Activated CD4-positive, alpha-beta T cell treated with anti-CD3 and anti-CD28 coated beads for 24 hours (primary cell): Measurements from ENCODE around the gene KCNJ2.

Experiments used
- DNase-seq, 2 donors: peaks; one replicate each; pipeline ENCODE4 v3.0.0-alpha.2; 2020; ENCODE audit warnings: low read depth in 2 of 2

Gene KCNJ2

DNA sequence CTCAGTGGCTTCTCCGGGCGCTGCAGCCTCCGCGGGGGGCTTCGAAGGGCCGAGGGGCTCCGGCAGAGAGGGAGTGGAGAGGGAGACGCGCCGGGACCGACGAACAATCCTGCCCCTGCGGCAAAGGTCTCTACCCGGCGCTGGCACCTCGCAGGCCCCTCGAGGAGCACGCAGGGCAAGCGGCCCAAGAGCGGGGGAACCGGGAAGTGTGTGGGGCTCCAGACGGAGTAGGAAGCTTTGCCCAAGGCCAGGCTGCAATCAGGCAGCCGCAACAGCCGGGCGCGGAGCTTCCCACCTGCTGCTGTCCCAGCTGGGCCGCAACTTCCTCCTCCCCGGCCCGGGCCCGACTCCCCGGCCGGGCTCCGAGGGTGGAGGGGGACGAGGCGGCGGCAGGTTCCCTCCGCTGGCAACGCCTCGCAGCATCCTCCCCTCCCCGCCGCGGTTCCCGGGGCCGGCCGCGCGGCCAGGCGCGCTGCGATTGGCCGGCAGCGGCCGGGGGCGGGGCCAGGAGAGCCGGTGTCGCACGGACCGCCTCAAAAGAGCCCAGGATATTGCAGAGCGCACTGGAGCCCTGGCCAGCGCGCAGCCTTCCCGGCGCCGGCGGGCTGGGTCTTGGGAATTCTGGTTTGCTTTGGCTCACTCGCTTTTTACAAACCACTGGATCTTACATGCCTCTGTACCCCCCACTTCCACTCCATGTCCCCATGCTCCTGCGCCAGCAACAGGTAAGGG, at the start of gene KCNJ2:
Gene KCNJ2, plus strand, starts transcription at position 556 of the 732 bp plus-strand sequence. CDS start 5,508 bp downstream, outside the sequence.
- DNase-seq: peak; percentile 7 to 44

DNA sequence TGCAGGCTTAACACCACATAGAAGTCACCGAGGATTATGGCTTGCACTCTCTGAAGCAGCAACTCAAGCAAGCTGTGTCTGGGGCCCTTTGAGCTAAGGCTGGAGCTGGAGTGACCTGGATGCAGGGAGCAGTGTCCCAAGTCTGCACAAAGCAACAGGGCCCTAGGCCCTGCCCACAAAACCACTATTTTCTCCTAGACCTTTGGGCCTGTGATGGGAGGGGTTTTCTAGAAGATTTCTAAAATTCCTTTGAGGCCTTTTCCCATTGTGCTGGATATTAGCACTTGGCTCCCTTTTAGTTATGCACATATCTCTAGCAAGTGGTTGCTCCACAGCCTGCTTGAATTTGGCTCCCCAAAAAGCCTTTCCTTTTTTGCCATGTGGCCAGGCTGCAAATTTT, 49.8 kb upstream of the KCNJ2 start:
- no peak for DNase-seq

DNA sequence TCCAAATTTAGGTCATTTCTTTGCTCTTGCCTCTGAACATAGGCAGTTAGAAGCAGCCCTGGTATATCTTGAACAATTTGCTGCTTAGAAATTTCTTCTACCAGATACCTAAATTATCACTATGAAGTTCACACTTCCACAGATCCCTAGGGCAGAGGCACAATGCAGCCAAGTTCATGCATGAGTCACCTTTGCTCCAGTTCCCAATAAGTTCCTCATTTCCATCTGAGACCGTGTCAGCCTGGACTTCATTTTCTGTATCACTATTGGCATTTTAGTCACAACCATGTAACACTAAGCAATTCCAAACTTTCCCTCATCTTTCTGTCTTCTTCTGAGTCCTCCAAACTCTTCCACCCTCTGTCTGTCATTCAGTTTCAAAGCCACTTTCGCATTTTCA, 49.3 kb upstream of the KCNJ2 start:
- no peak for DNase-seq

- no peak for DNase-seq
These were observed 48.9 kb upstream of the KCNJ2 start for GRCh38 chr17:70120425-70120824.

GRCh38 chr17:70121126-70121525, 48.2 kb upstream of the KCNJ2 start:
- no peak for DNase-seq

DNA sequence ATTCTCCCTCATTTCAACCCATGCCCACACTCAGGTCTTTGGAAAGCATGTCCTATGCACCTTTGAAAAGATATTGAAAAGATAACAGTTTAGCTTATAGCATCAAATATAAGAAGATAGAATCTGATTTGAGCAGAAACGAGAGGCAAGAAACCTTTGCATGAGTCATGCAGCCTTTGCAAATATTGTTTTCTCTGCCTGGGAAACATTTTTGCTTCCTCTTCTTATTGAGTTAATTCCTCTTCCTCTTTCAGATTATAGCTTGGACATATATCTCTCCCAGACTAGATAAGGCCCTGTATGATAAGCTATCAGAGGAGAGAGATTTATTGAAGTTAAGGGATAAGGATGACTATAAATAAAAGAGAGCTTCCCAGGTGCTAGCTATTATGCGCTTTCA, 46.1 kb upstream of the KCNJ2 start:
- no peak for DNase-seq

DNA sequence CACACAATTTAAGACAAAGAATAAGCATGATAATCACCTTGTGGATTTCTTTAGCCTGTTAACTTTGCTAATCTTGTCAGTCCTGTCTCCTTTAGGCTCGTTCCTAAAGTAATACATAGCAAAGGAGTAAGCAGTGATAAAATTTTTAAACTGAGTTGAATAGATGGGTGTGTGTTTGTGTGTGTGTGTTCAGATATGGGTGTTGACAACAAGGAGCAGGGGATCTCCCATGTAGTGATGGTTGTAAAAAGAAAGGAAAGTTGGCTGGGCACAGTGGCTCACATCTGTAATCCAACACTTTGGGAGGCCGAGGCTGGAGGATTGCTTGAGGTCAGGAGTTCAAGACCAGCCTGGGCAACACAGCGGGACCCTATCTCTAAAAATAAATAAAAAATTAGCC, 44.6 kb upstream of the KCNJ2 start:
- no peak for DNase-seq

GRCh38 chr17:70127221-70127873, 42.0 kb upstream of the KCNJ2 start:
- DNase-seq: no peak

DNA sequence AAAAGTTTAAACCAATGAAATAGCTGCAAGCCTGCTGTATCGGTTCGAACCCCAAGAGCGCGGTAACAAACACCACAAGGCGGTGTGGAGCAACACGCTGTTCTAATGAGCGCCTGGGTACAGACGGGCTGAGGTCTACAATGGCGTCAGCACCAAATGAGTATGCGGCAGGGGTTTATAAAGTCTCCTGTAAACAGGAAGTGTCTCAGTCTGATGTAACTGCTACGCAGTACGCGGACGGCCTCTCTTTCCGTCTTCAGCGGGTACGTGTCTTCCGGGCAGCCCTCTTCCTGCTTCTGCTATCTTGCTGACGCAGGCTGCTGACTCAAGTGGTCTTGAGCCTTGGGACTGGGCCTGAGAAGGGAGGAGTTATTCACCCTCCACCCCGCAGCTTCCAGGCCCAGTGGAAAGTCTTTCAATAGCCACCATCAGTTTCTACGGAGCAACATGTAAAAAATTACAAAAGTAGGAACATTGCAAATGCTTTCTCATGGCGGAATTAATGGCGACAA, 40.5 kb upstream of the KCNJ2 start:
- no peak for DNase-seq

DNA sequence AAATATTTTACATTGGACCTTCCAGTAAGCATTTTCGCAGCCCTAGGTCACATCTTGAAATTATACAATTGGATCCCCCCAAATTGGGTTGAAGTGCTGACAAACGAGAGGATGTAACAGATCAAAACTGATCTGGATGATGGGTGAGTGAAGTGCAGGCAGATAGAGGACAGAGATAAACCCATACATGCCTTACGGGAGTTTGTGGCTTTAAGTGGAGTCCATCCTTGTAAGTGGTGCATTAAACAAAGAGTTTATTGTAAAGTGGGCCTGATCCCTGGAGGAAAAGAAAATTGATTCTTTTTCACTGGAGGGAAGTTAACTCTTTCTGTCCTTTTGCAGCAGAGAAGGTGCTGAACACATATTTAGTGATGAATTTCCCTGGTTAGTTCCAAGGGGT, 39.0 kb upstream of the KCNJ2 start:
- no peak for DNase-seq

DNA sequence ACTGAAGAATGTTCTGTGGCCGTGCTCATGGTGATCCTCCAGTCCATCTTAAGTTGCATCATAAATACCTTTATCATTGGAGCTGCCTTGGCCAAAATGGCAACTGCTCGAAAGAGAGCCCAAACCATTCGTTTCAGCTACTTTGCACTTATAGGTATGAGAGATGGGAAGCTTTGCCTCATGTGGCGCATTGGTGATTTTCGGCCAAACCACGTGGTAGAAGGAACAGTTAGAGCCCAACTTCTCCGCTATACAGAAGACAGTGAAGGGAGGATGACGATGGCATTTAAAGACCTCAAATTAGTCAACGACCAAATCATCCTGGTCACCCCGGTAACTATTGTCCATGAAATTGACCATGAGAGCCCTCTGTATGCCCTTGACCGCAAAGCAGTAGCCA, 36.8 kb upstream of the KCNJ2 start:
- DNase-seq: no peak

GRCh38 chr17:70134042-70134441, 35.3 kb upstream of the KCNJ2 start:
- DNase-seq: no peak

DNA sequence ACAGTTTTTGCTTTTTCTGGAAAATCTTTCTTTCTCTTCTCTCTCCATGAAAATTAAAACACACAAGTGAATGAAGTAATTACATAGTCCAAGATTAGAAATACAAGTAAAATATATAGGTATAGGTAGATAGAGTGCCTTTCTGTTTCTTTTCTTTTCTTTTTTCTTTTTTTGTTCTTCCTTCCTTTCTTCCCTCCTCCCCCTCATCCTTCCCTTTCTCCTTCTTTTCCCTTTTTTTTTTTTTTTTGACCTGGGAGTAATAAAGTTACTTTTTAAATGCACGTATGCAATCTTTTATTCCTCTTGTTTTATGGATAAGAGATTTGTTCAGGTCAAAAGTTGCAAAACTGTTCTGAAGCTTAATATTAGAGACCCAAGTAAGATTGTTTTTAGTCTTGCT, 34.6 kb upstream of the KCNJ2 start:
- DNase-seq: no peak

DNA sequence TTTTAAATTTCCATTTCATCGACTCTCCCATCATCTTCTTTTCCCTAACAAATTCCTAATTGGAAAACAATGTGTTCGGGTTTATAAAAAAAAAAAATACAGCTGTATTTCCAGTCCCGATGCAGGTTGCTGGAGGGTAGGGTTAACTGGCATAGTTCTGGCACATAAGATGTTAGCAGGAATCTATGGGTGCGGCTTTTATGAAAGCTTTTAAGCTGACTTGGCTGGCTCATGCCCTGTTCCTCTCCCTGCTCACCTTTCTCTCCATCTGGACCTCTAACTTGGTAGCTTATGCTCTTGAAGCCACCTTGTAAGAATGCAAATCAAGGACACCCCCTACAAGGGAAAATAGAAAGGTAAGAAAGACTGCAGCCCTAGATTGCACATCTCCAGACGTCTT, 33.2 kb upstream of the KCNJ2 start:
- no peak for DNase-seq

GRCh38 chr17:70137451-70138230, 31.7 kb upstream of the KCNJ2 start:
- DNase-seq: peak; percentile 1

DNA sequence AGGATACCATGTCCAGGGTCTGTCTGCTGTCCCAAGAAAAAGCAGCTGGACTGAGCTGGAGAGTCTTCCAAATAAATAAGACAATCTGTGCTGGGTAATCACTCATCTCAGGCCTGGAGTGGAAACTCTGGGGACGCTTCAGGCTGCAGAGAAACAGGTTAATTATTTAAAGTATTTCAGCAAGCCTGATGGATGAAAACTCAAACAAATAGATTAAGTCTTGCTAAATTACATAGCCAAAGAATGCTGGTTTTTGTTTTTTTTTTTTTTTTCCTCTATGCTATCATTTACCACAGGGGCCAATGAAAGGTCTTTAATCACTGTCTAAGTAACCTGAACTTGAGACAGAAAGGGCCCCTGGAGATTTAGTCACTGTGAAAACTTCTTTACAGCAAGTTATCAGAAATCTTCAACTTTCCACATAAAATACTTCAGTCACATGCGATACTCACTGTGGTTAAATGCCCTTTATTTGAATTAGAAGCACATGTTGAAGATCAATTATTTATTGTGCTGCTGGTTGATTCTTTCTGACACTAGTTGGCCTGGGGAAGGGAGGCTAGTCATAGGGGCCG, 31.0 kb upstream of the KCNJ2 start:
- no peak for DNase-seq

DNA sequence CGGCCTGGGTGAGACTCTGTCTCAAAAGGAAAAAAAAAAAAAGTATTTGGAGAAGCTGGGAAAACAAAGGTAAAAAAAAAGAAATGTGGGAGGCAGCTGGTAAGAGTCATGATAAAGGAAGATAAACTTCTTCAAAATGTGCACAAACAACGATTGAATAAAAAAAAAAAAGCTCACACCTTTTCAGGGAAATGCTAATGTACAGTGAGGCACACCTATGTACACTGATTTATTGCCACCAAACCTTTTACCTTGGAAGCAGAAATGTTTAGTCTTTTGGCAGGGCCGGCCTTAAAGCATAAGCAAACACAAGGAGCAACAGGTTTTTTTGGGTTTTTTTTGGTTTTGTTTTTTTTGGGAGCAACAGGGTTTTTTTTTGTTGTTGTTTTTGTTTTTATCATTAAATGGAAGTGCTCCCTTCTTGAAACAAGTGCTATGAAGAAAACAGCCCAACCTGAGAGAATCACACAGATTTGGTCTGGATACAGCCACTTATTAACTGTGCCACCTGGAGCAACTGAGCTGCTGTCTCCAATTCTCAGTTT, 29.8 kb upstream of the KCNJ2 start:
- no peak for DNase-seq

- no peak for DNase-seq
These were observed 25.0 kb upstream of the KCNJ2 start for GRCh38 chr17:70144260-70144846.

GRCh38 chr17:70153210-70153609, 16.1 kb upstream of the KCNJ2 start:
- DNase-seq: no peak

DNA sequence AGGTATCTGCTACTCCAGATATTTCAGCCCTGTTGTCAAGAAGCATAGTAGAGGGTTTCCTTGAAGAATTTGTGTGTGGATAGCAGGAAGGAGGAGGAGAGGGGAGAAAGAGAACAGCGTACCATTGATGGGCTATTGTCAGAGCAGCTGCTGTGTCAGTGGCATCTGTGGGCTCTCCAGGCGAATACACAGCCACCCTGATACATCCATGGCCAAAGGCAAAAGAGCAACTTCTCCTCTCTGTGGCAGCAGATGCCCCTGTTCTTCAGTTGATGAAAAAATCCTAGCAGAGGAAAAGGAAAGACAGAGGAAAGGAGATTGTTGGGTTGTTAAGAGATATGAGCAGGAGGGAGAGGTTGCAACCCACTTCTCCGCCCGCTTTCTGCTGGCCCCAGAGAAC, 12.2 kb upstream of the KCNJ2 start:
- DNase-seq: no peak

DNA sequence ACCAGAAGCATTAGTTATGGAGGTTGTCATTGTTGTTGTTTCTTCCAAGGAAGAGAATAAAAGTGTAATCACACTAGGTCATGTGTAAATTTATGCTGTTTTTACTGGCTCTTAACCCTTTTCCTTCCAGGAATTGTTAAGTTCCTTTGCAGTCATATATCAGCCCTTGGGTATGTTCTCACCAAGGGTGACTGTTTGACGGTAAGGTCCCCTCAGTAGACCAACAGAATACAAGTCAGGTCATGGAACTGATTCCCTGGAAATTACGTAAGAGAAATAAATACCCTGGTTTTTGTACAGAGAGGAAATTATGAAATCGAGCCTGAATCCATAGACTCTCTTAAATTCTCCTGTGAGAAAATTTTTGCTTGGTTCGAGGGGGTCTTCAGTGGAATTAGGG, 11.2 kb upstream of the KCNJ2 start:
- DNase-seq: no peak

GRCh38 chr17:70158591-70158990, 10.7 kb upstream of the KCNJ2 start:
- no peak for DNase-seq
